NCI-H1417 treated with DMSO at 0.1 percent for 48 hours (cell line): ENCODE results near the gene PTX4.
"Not testable (repeated sequence)": the region's sequence is repeated elsewhere in the genome, so short reads cannot be mapped to it uniquely, and the experiment has no call there.

Source experiments
- DNase-seq: peaks from one replicate; lab custom pipeline; 2025; lab: John Stamatoyannopoulos, UW

The PTX4 gene

DNA sequence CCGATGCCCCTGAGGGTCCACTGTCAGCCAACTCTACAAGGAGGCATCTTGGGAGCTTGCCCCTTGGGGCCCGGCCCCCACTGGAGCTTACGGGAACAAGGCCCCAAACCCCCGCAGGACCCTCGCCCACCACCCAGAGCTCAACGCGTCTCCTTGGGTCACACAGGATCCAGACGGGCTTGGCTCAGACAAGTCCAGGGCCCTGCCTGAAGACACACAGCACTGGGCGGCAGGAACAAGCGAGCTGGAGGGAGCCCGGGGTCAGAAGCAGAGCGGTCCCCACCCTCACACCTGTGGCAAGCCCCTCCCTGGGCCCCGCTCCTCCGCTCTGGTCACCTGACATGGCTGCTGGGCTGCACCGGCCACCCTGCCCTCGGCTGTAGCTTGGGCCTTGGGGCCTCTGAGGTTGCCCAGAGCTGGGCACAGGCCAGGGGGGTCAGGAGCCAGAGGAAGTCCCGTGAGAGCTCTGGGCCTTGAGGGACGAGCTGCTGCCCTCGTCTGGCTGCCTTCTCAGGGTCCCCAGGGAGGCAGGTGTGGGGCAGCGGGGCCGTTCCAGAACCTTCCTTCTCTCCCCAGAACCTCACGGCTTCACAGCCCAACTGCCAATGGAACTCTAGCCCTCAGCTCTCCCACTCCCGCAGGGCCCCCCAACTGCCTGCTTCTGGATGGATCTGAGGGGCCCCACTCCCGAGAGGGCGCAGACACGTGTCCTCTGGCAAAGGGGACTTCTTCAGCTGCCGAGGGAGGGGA, 44.6 kb downstream of the PTX4 start, which contains the start of gene CCDC154:
TSS of gene CCDC154 (minus strand) at position 577 of the 750 bp plus-strand sequence. CDS start at position 343, 234 bp downstream.
- DNase-seq = no peak

DNA sequence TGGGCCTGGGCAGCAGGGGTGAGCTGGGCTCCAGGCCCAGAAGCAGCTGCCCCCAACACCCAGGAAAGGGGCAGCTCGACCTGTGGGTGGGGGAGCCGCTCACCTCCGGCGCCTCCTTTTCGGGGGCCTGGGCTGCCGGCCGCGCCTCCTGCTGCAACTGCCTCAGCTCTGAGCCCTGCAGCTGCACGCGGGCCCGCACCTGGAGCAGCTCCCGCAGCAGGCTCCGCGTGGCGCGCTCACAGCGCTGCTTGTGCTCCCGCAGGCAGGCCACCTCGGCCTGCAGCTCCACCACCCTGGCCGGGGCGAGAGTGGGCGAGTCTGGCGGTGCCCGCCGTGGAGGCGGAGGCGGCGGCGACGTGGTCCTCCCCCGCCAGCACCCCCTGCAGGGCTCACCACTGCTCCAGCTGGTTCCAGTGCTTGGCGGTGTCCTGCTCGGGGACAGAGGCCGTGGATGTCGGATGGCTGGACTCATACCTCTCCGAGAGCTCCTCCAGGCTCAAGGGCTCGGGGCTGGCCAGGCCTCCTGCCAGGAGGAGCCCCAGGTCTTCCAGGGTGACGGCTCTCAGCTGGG, 45.3 kb downstream of the PTX4 start:
- DNase-seq = no peak

DNA sequence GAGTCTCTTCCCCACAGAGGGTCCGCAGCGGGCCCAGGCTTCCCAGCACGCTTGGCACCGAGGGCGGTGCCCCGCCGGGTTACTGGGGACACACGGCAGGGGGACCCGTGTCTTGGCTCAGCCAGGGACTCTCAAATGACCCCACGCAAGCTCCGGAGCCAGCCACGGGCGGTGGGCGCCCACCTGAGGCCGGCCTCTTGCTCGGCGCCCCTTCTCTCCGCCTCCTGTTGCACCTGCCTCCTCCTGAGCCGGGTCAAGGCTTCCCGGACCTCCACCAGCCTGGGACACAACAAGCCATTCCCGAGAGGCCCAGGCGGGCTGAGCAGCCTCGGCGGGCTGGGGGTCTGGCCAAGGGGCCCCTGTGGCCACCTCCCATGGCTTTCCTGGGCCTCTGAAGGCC, 46.0 kb downstream of the PTX4 start:
- no peak for DNase-seq

DNA sequence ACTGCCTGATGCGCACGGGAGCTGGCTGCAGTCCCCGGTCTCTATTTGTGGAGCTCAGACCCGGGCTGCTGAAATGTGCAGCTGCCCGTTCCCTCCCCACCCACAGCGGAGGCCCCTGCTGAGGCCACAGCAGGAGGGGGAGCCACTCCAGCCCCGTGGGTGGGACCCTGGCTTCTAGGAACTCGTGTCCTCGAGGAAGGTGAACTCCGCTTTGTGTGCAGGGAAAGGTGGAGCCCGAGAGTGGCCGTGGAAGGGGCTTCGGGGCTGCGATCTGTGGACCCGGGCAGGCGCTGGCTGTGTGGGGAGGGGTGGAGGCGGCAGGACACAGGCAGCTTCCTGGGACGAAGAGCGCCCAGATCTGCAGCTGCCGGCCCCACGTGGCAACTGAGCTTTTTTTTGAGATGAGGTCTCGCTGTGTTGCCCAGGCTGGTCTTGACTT, 47.3 kb downstream of the PTX4 start:
- no peak for DNase-seq

DNA sequence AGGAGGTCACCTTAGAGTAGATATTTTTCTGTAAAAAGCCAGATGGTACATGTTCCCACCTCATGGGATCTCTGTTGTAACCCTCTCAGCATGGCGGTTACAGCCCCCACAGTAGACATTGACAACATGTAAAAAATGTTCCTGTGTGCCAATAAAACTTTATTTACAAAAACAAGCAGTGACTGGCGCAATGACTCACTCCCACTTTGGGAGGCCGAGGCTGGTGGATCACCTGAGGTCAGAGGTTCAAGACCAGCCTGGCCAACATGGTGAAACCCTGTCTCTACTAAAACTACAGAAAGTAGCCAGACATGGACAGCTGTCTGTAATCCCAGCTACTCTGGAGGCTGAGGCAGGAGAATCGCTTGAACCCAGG, 49.1 kb downstream of the PTX4 start:
- DNase-seq = not testable (repeated sequence)

DNA sequence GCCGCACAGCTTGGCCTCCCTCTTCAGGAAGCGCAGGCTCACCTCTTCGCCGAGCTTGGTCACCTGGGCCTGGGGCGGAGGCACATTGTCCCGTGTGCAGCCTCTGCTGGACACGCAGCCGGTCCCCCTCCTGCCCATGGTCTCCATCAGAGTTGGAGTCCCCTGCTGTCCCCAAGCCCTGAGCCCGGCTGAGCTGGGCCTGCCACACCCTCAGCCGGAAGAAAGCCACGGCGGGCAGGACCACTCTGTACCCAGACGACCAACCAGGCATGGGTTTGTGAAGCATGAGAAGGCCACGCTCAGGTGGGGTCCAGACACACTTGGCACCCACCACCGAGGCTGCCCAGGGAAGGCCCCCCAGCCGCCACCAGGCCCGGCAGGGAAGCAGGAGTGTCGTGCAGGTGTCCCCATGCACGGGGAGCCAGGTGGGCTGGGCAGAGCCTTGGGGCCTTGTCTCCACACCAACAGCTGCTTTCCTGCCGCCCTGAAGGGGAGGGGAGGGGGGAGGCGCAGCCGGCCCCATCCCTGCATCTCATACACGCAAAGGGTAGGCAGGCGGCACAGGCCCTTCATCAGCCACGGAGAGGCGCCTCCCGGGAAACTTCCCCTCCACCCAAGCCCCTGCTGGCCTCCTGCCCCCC, 49.6 kb downstream of the PTX4 start:
- no peak for DNase-seq

DNA sequence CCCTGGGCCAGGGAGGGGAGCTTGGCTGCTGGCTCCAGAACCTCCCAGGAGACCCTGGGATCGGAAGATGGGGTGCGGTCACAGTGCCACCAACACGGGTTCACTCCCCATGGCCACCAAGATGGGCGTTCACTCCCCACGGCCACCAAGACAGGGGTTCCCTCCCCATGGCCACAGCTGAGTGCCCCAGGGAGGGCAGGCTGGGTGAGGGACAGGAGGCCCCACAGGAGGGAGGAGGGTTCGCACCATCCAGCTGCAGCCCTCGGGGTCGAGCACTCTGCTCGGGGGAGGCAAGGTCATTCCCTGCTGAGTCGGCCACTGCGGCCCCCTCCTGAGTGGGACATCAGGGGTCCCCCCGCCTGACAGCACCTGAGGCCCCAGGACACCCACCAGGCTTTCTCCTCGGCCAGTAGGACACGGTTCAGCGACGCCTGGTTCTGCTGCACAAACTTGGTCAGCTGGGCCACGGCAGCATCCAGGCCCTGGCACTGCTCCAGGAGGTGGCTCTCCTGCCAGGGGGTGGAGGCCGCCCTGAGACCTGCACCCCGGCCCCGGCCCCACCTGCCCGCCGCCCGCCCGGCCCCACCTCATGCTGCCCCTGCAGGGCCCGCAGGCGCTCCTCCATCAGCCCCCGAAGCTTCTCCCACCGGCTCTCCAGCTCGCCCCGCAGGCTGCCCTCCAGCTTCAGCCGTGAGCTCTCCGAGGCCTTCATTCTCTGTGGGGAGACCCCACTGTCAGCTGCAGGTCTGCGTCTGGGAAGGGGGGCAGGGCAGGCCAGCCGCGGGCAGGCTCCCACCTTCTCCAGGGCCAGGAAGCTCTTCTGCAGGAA, 50.3 kb downstream of the PTX4 start:
- DNase-seq = no peak

DNA sequence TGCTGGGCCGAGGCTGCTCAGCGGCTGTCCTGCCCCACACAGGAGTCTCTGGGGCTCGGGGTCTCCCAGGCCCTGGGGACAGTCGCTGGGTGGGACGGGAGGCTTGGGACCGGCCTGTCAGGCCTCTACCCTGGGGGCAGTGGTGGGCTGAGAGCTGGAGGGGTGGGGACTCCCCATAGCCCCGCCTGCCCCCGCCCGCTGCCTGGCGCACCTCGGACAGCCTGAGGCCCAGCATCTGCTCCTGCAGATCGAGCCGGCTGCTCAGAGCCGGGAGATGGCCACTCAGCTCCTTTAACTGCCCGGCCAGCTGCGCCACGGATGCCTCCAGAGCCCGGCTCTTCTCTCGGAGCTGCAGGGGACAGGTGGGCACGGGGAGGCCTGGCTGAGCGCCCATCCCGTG, 51.1 kb downstream of the PTX4 start:
- DNase-seq = no peak

DNA sequence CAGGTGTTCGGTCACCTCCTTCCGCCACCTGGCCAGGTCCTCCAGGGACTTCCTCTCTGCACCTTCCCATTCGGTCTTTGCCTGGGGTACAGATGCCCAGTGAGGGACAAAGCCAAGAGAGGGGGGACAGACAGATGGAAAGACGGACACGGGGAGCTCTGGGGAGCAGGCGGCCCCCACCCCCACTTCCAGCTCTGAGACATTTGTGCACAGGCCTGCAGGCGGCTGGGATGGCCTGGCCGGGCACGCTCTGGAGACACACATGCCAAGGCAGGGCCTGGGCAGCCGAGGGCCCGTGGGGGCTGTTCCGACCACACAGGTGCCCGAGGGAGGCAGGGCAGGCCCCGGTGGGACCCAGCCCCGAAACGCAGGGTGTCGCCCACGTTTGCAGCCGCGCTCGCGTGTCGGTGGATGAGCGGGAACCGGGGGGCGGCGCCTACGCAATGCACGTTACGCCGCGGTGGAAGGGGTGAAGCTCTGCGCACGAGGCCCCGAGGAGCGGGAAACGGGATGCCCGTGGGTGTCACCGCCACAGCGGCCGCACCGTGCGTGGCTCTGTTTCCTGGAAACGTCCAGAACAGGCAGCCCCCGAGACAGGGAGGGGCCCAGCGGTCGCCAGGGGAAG, 51.9 kb downstream of the PTX4 start:
- no peak for DNase-seq

DNA sequence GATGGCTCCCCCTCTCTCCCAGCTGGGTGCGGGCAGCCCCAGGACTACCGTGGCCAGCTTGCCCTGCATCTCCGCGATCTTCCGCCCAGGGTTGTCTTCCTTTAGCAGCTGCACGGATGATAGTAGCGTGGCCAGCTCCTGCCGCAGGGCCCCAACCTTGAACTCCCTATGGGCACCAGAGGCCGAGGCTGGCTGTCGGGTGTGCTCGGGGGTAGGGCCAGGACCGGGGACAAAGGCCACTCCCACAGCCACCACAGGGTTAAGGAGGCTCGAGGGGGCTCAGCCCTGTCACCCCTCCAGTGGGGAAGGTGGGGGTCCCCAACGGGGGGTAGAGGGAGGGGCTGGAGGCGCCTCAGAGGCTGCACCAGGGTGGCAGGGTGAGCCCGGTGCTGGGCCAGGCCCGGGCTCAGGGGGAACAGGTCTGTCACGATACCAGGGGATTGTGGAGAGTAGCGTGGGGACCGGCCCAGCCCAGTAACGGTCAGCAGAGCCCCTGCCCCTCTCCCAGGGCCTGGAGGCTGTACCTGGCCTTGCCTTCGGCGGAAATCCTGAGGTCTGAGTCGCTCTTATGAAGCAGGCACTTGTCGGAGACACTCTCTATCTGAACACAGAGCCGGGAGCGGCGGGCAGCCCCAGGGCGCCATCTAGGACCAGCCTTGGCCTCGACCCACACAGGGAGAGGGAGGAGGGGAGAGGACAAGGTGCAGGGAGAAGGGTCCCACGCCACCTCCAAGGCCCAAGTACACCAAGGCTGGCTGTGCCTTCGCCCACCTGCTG, 52.6 kb downstream of the PTX4 start:
- no peak for DNase-seq
